NCI-H2196 (cell line): ENCODE measurements around the gene MOB1B.
"Not testable (repeated sequence)": the region's sequence is repeated elsewhere in the genome, so short reads cannot be mapped to it uniquely, and the experiment has no call there.

ENCODE experiments used
- DNase-seq: peaks from one replicate; lab custom pipeline; 2025; ENCODE audit not compliant: unreplicated experiment; lab: John Stamatoyannopoulos, UW

The MOB1B gene

DNA sequence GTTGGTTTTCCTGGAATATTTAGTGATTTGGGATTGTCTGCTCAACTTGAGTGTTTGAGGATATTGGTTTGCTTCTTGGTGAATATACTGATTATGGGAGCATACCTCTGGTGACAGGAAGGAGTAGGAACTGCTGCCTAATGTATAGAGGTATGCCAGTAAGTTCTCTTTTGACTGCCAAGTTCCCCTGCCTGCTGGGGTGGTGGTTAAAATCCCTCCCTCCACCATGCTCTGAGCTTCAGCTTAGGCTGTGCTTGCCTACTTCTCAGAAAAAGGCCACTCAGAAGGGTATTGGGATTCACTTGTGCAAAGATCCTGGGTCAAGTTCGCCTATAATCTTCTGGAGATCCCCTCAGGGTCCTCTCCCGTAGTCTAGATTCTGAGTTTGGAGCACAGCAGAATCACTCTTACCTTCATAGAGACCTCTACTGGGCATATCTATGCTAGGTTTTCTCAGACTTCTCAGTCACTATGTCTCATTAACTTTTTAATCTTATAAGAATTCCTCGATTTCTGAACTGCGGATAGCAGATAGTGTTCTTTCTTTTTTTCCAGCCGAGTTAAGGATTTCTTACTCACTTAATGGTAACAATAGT is 46.6 kb downstream of the MOB1B start:
- DNase-seq = no peak

DNA sequence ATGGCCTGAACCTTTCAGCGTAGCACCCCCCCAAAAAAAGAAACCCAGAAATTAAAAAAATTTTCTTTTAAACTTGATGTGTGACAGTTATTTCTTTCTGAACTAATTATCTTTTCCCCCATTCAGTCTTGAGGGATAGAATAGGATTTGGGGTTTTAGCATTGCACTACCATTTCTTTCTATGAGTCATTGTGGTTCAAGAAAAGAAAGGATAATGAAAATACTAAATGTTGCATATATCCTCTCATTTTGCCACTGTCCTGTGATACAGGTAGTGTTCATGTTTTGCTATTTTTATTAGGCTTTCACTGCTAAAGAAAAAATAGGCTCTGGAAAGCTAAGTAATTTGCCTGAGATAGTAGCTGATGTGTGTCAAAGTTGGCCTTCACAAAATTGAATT is 51.9 kb downstream of the MOB1B start:
- DNase-seq = no peak

GRCh38 chr4:70956549-70957210 is 54.5 kb downstream of the MOB1B start:
- no peak for DNase-seq

- no peak for DNase-seq
Measured at GRCh38 chr4:70958681-70959080, 56.5 kb downstream of the MOB1B start.

GRCh38 chr4:70969076-70969475 is 66.9 kb downstream of the MOB1B start:
- DNase-seq = no peak

DNA sequence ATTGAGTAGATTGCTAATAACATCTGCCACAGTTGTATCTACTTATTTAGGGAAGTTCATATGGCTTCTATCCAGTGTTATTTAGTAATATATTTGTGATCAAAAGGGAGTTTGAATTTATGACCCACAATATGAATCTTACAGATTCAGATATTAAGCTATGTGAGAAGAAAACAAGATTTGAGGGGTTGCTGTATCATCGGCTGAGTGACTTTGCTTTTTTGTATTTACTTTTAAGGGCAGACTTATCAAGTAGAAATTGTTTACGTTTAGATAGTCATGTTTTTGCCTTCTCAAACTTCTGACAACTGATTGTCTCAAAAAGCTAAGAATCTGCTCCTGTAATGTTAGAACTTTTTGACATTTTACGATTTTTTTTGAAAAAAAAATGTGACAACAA is 74.1 kb downstream of the MOB1B start:
- DNase-seq = no peak

DNA sequence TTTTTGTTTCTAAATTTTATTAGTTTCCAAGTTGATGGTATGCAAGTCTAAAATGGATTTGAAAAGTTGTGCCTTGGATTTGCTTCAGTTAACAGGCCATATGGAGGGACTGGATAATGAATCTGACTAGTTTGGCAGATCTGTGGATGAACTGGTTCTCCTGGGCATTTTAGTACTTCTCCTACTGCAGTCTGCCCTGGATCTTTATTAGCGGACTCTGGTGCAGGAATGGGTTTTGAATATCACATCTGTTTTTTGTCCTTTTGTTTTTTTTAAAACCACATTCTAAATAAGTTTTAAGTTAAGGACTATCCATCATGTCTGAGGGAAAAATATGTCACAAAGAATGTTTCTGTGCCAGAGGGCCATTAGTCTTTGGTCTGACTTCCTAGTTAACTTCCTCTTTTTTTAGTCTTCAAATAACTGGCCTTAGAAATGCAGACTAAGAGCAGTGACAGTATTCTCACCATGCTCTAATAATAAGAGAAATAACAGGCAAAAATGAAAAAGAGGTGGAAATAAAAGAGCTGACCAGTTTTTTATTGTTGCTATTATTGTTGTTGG is 77.4 kb downstream of the MOB1B start:
- DNase-seq = no peak

DNA sequence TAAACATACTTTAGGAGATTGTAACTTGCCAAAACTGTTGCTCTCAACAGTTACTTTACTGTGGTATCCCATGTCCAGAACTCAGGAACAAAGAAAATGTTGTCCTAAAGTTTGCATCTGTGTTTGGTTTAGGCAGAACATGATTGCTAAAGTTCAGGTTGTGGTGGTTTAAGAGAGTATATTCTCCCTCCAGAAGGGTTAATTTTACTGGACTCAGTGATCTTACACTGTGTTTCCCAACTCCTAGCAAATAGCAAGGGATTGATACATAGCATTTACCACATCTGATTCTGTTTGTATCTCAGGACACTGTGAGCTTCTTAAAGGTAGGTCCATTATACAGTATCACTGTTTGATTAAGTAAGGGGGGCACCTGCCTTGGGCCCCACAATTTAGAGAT is 78.0 kb downstream of the MOB1B start:
- DNase-seq = no peak

DNA sequence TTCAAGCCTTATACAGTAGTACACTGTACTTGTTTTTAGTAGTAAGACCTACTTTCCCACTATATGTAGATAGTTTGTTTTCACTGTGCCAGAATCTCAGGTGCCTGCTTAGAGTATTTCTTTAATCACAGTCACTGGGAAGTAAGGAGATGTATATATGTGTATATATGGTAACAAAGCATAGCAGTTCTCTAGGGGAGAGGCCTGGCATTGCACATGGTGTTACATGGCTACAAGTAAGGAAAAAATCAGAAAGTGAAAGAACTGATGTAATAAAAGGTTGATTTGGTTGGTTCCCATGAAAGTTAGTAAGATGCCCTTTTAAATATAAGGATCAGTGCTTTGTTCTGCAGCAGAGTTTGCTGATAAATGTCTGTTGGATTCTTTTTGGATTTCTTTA is 81.9 kb downstream of the MOB1B start:
- no peak for DNase-seq

GRCh38 chr4:70984589-70984988 is 82.4 kb downstream of the MOB1B start:
- DNase-seq = no peak

DNA sequence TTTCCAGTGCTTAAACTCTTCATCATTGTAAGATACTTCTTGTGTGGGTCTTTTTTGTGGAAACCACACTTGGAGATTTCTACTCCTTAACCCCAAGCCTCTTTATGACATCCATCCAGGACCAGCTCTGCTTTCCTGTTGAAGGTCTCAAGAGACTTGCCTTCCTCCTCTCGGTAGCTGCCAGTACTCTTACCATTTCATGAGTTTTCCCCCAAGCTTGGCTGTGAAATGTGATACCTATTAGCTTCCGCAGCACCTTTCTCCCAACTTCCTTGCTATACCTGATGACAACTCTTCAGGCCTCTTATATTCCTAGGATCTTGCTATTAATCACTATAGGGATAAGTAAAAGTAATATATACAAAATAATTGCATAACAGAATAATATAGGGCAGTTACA is 89.4 kb downstream of the MOB1B start:
- no peak for DNase-seq

DNA sequence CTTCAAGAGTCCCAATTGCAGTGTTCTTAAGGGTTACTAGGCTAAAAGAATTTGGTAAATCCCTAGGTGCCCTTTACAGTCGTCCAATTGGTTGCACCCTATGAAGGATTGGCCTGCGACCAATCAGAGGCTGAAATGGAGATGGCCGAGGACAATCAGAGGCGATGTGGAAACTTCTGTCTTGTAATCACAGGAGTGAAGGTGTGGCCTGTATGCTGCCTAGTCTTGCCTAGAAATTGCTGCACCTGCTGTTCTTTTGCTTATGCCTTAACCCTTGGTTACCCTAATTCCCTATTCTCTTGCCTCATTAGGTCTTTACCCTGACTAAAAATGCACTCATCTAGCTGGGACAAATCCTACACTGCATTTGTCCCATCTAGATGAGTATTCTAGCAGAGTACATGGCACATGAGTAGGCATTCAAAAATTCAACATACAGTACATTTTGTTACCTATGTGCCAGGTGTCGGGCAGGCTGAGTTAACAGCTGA is 90.3 kb downstream of the MOB1B start:
- DNase-seq = peak; percentile 16

DNA sequence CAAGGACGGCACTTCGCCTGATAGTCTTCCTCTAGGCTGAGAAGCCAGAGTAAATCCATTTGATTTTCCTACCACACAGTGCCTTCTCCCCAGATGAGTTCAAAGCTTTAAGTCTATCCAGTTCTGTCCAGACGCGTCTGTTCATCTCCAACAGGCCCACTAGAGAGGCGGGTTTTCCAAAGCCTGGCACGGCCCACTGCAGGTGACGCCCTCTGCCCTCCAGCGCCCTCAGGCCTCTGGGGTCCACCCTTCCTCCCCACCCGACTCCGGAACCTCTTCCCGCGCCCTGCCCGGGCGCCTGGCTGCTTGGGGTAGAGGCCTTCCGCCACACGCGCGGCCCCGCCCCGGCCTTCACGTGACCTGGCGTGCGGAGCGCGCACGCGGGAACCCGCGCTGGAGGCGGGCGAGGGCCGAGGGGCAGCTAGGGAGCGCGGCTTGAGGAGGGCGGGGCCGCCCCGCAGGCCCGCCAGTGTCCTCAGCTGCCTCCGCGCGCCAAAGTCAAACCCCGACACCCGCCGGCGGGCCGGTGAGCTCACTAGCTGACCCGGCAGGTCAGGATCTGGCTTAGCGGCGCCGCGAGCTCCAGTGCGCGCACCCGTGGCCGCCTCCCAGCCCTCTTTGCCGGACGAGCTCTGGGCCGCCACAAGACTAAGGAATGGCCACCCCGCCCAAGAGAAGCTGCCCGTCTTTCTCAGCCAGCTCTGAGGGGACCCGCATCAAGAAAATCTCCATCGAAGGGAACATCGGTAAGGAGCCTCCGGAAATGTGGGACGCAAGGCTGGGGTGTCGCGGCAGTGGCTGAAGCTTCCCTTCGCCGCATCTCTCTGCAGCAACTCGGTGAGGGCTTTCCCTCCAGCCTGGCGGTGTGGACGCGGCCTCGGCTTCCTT is 91.3 kb downstream of the MOB1B start, which contains the start of gene DCK:
Gene DCK (plus strand): TSS at position 469 of the 888 bp plus-strand sequence. CDS start 187 bp downstream, at position 656.
- peak; percentile 86 for DNase-seq

GRCh38 chr4:70994069-70994366 is 91.8 kb downstream of the MOB1B start:
- no peak for DNase-seq

GRCh38 chr4:70994387-70995099 is 92.4 kb downstream of the MOB1B start:
- no peak for DNase-seq

DNA sequence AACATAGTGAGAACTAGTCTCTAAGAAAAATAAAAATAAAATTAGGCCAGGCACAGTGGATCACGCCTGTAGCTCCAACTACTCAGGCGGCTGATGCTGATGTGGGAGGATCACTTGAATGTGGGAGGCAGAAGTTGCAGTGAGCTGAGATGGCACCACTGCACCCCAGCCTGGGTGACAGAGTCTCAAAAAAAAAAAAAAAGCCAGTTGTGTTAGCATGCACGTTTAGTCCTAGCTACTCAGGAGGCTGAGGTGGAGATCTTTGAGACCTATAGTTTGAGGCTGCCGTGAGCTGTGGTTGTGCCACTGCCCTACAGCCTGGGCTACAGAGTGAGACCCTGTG is 93.8 kb downstream of the MOB1B start:
- no peak for DNase-seq

DNA sequence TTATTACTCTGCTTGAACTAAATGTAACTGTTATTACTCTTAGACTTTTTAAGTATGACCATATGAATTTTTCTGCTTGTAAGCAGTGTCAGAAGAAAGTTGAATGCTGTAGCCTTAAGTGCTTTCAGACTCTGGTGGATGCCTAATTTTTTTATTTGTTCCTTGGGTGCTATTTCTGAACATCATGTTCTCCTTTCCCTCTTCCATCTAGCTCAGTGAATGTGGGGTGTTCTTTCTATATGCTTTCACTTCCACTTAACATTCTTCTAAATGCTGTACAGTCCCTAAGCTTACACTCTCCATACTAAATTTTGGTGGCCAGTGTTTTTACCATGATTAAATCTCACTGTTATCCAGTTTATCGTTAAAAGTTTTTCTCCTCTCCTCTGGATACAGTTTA is 94.9 kb downstream of the MOB1B start:
- DNase-seq = no peak

DNA sequence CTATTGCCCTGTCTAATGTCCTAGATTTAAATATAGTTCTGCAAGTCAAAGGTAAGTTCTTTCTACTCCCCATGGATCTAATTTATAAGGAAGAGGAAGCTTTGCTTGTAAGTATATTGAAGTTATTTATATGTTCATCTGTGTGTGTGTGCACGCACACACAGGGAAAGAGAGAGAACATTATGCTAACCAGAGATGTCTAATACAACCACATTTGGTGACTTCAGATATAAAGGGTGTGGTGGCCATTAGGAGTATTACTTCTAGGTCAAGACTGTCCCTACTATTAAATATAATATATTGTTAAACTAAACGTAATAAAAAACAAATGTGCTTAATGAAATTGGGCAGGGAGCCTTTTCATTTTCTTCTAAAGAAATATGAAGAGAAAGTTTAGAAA is 95.4 kb downstream of the MOB1B start:
- no peak for DNase-seq

DNA sequence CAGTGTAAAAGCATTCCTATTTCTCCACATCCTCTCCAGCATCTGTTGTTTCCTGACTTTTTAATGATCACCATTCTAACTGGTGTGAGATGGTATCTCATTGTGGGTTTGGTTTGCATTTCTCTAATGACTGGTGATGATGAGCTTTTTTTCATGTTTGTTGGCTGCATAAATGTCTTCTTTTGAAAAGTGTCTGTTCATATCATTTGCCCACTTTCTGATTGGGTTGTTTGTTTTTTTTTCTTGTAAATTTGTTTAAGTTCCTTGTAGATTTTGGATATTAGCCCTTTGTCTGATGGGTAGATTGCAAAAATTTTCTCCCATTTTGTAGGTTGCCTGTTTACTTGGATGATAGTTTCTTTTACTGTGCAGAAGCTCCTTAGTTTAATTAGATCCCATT is 97.5 kb downstream of the MOB1B start:
- not testable (repeated sequence) for DNase-seq

- not testable (repeated sequence) for DNase-seq
Measured at GRCh38 chr4:71001363-71001762, 99.2 kb downstream of the MOB1B start.

GRCh38 chr4:71004281-71004851 is 102.2 kb downstream of the MOB1B start:
- no peak for DNase-seq
